GM12865 (cell line): ENCODE data around the gene PHF21A.

Experiments
- DNase-seq: peaks from one replicate; pipeline ENCODE4 v3.0.0; 2010; ENCODE audit warnings: low read depth
- H3K4me3 ChIP-seq: 2 replicates; pipeline ENCODE4 v1.5.1; 2011; ENCODE audit warnings: mild to moderate bottlenecking, low read depth, low read length, control low read depth
- CTCF ChIP-seq: IDR thresholded peaks from 2 replicates; pipeline ENCODE4 v1.5.1; 2011; ENCODE audit warnings: low read length, control low read depth, low read depth, inconsistent platforms; ENCODE audit not compliant: insufficient read depth; ENCODE audit errors: missing control alignments

Gene PHF21A

GRCh38 chr11:45917623-45918330 is 203.5 kb downstream of the PHF21A start, which contains the start of gene PEX16:
Gene PEX16 (minus strand): TSS chr11:45917877. CDS start chr11:45917811, 66 bp downstream.
- TF ChIP-seq CTCF, result no peak
- peak within 1 kb of the TSS; percentile 84 for H3K4me3 ChIP-seq
- DNase-seq, result peak; percentile 99

- DNase-seq, result peak; percentile 36
- no peak for TF ChIP-seq CTCF
- H3K4me3 ChIP-seq, result peak overlapping the region; percentile 84
Observed at GRCh38 chr11:45917286-45917622, 204.0 kb downstream of the PHF21A start.

- TF ChIP-seq CTCF, result no peak
- no peak overlapping the region for H3K4me3 ChIP-seq
Observed at GRCh38 chr11:45915446-45915845, 205.8 kb downstream of the PHF21A start.

GRCh38 chr11:45913942-45914635 is 207.2 kb downstream of the PHF21A start:
- no peak for TF ChIP-seq CTCF
- DNase-seq, result no peak

More at GRCh38 chr11:45915446-45915845, 205.8 kb downstream of the PHF21A start:
- no peak for DNase-seq

GRCh38 chr11:45913514-45913913 is 207.7 kb downstream of the PHF21A start:
- no peak for TF ChIP-seq CTCF
- no peak for DNase-seq
- H3K4me3 ChIP-seq, result no peak overlapping the region

More at GRCh38 chr11:45913942-45914635, 207.2 kb downstream of the PHF21A start:
- H3K4me3 ChIP-seq, result no peak overlapping the region

- H3K4me3 ChIP-seq, result no peak overlapping the region
- TF ChIP-seq CTCF, result no peak
- DNase-seq, result no peak
Observed at GRCh38 chr11:45910623-45911022, 210.6 kb downstream of the PHF21A start.
